GM13977 (cell line): ENCODE measurements around the gene TLE6.

Experiments used
- DNase-seq: peaks from one replicate; pipeline ENCODE4 v3.0.0; 2012; ENCODE audit warnings: low spot score
- CTCF ChIP-seq: IDR thresholded peaks from 2 replicates; pipeline ENCODE4 v1.5.1; 2012; ENCODE audit warnings: mild to moderate bottlenecking, control low read depth; ENCODE audit not compliant: insufficient read depth; ENCODE audit errors: extremely low read depth, missing control alignments
- in situ Hi-C: fragments of 300-500 bp; cut with MboI; formaldehyde crosslinking; loops from one replicate; pipeline ENCODE4 v1.12.0; 2022; ENCODE audit warnings: low sequenced_read_pairs, low pct_unique_long_range_greater_than_20kb, mixed read lengths, inconsistent platforms; ENCODE audit not compliant: unreplicated experiment

TLE6 gene

GRCh38 chr19:2973229-2973628, 4.1 kb upstream of the TLE6 start:
- no peak for DNase-seq
- in situ Hi-C loops, result loop anchor here (25.0 kb wide), 1 partner anchor 514 kb away; the partner anchor contains the start of genes SMIM24 and SMIM44
- no peak for TF ChIP-seq CTCF

- DNase-seq, result no peak
- TF ChIP-seq CTCF, result no peak
- in situ Hi-C loops, result loop anchor here (25.0 kb wide), 1 partner anchor 513 kb away; the partner anchor contains the start of genes SMIM24 and SMIM44
These were observed 2.9 kb upstream of the TLE6 start for GRCh38 chr19:2974342-2975041.

- in situ Hi-C loops, result no loop called here
- DNase-seq, result no peak
- TF ChIP-seq CTCF, result no peak
These were observed 759 bp upstream of the TLE6 start for GRCh38 chr19:2976609-2977000.

- TF ChIP-seq CTCF, result no peak
- in situ Hi-C loops, result no loop called here
- DNase-seq, result no peak
These were observed 378 bp downstream of the TLE6 start for GRCh38 chr19:2977746-2978138.

- TF ChIP-seq CTCF, result no peak
- no peak for DNase-seq
- in situ Hi-C loops, result no loop called here
These were observed 903 bp downstream of the TLE6 start for GRCh38 chr19:2978166-2978767.

- in situ Hi-C loops, result no loop called here
These were observed 1.4 kb downstream of the TLE6 start for GRCh38 chr19:2978772-2979171.

More at GRCh38 chr19:2978772-2979171, 1.4 kb downstream of the TLE6 start:
- DNase-seq, result no peak
- TF ChIP-seq CTCF, result no peak
